HEK293 (cell line): ENCODE data around the gene SEPTIN14.
A peak's percentile ranks its signal among the peaks of the same experiment; 100 is the strongest.
"Not testable (repeated sequence)": the region's sequence is repeated elsewhere in the genome, so short reads cannot be mapped to it uniquely, and the experiment has no call there.

Experiments used
- CTCF ChIA-PET: fragments of 350-600 bp; formaldehyde crosslinking; extraction: SDS; loops from one replicate; lab custom pipeline; 2021; ENCODE audit warnings: antibody characterized with exemption; lab: Yijun Ruan, JAX
- POLR2A ChIA-PET: fragments of 300-600 bp; formaldehyde crosslinking; extraction: SDS; loops from one replicate; lab custom pipeline; 2020; ENCODE audit warnings: antibody characterized with exemption, inconsistent platforms; lab: Yijun Ruan, JAX
- H3K27ac ChIP-seq: fragments of 200-500 bp; sonication (Bioruptor generic); 2 replicates; pipeline ENCODE4 v1.5.1; 2014; ENCODE audit warnings: low read depth, low read length, control low read depth, inconsistent platforms; ENCODE audit errors: extremely low read depth
- H3K36me3 ChIP-seq, 2 experiments: fragments of 200-500 bp in 1 of 2; sonication (Bioruptor generic) in 1 of 2; 1 replicate in 1 of 2; 2 replicates in 1 of 2; pipeline ENCODE4 v1.5.1; 2014 to 2017; ENCODE audit warnings: inconsistent platforms in 2 of 2, low read length in 2 of 2; ENCODE audit not compliant: control insufficient read depth in 2 of 2, insufficient read depth in 1 of 2
- H3K4me1 ChIP-seq: fragments of 200-500 bp; sonication (Bioruptor generic); 2 replicates; pipeline ENCODE4 v1.5.1; 2014; ENCODE audit warnings: mild to moderate bottlenecking, low read length, inconsistent platforms; ENCODE audit not compliant: control insufficient read depth, insufficient read depth
- H3K4me3 ChIP-seq: 2 replicates; pipeline ENCODE4 v1.5.1; 2011; ENCODE audit warnings: low read depth, mild to moderate bottlenecking, control low read depth, low read length, moderate library complexity
- H3K9me3 ChIP-seq: fragments of 200-500 bp; sonication (Bioruptor generic); 2 replicates; pipeline ENCODE4 v1.5.1; 2014; ENCODE audit warnings: low read depth, low read length, inconsistent platforms; ENCODE audit not compliant: control insufficient read depth, insufficient read depth
- BCL11B ChIP-seq: fragments of 450-650 bp; formaldehyde crosslinking; IDR thresholded peaks from 2 replicates; pipeline ENCODE4 v1.5.1; 2016; ENCODE audit warnings: low read depth, missing biosample characterization, missing genetic modification characterization
- IKZF3 ChIP-seq: fragments of 450-650 bp; IDR thresholded peaks from 2 replicates; pipeline ENCODE4 v1.5.0; 2018; ENCODE audit warnings: missing biosample characterization, mild to moderate bottlenecking, missing genetic modification characterization, moderate library complexity
- KLF10 ChIP-seq: fragments of 450-650 bp; IDR thresholded peaks from 2 replicates; pipeline ENCODE4 v1.5.1; 2018; ENCODE audit warnings: missing biosample characterization, mild to moderate bottlenecking, missing genetic modification characterization
- SCRT2 ChIP-seq: fragments of 450-650 bp; formaldehyde crosslinking; IDR thresholded peaks from 2 replicates; pipeline ENCODE4 v1.5.1; 2016; ENCODE audit warnings: missing biosample characterization, missing genetic modification characterization
- ZBTB48 ChIP-seq: fragments of 450-650 bp; formaldehyde crosslinking; IDR thresholded peaks from 2 replicates; pipeline ENCODE4 v1.5.1; 2016; ENCODE audit warnings: missing biosample characterization, missing genetic modification characterization
- ZBTB49 ChIP-seq: fragments of 450-650 bp; formaldehyde crosslinking; IDR thresholded peaks from 2 replicates; pipeline ENCODE4 v1.5.1; 2016; ENCODE audit warnings: missing biosample characterization, missing genetic modification characterization, low read depth
- ZFHX2 ChIP-seq: fragments of 450-650 bp; formaldehyde crosslinking; conservative IDR thresholded peaks from 2 replicates; pipeline ENCODE4 v1.5.1; 2016; ENCODE audit warnings: missing biosample characterization, missing genetic modification characterization
- ZFP37 ChIP-seq: fragments of 450-650 bp; formaldehyde crosslinking; IDR thresholded peaks from 2 replicates; pipeline ENCODE4 v1.5.1; 2016; ENCODE audit warnings: missing biosample characterization, missing genetic modification characterization
- ZNF121 ChIP-seq: fragments of 450-650 bp; formaldehyde crosslinking; IDR thresholded peaks from 2 replicates; pipeline ENCODE4 v1.5.1; 2016; ENCODE audit warnings: missing biosample characterization, missing genetic modification characterization
- ZNF140 ChIP-seq: fragments of 450-650 bp; formaldehyde crosslinking; IDR thresholded peaks from 2 replicates; pipeline ENCODE4 v1.5.1; 2016; ENCODE audit warnings: missing biosample characterization, missing genetic modification characterization
- ZNF324 ChIP-seq: fragments of 450-650 bp; formaldehyde crosslinking; IDR thresholded peaks from 2 replicates; pipeline ENCODE4 v1.5.1; 2016; ENCODE audit warnings: missing biosample characterization, missing genetic modification characterization
- ZNF341 ChIP-seq: fragments of 450-650 bp; formaldehyde crosslinking; IDR thresholded peaks from 2 replicates; pipeline ENCODE4; 2016; ENCODE audit warnings: low read depth, missing biosample characterization, missing genetic modification characterization
- ZNF416 ChIP-seq: fragments of 450-650 bp; formaldehyde crosslinking; IDR thresholded peaks from 2 replicates; pipeline ENCODE4 v1.5.1; 2016; ENCODE audit warnings: missing biosample characterization, missing genetic modification characterization
- ZNF514 ChIP-seq: fragments of 450-650 bp; formaldehyde crosslinking; IDR thresholded peaks from 2 replicates; pipeline ENCODE4 v1.5.1; 2016; ENCODE audit warnings: missing biosample characterization, missing genetic modification characterization
- ZNF544 ChIP-seq: fragments of 450-650 bp; formaldehyde crosslinking; IDR thresholded peaks from 2 replicates; pipeline ENCODE4 v1.5.0; 2017; ENCODE audit warnings: missing biosample characterization, missing genetic modification characterization
- ZNF621 ChIP-seq: fragments of 450-650 bp; formaldehyde crosslinking; IDR thresholded peaks from 2 replicates; pipeline ENCODE4 v1.5.1; 2017; ENCODE audit warnings: missing biosample characterization, missing genetic modification characterization
- ZNF624 ChIP-seq: fragments of 450-650 bp; formaldehyde crosslinking; IDR thresholded peaks from 2 replicates; pipeline ENCODE4 v1.5.1; 2017; ENCODE audit warnings: missing biosample characterization, missing genetic modification characterization
- ZNF629 ChIP-seq: fragments of 450-650 bp; formaldehyde crosslinking; IDR thresholded peaks from 2 replicates; pipeline ENCODE4 v1.5.1; 2017; ENCODE audit warnings: missing biosample characterization, missing genetic modification characterization
- ZNF639 ChIP-seq: fragments of 450-650 bp; formaldehyde crosslinking; IDR thresholded peaks from 2 replicates; pipeline ENCODE4 v1.5.1; 2016; ENCODE audit warnings: missing biosample characterization, missing genetic modification characterization
- ZNF701 ChIP-seq: fragments of 450-650 bp; formaldehyde crosslinking; IDR thresholded peaks from 2 replicates; pipeline ENCODE4 v1.5.1; 2016; ENCODE audit warnings: missing biosample characterization, missing genetic modification characterization
- ZNF707 ChIP-seq: fragments of 450-650 bp; formaldehyde crosslinking; IDR thresholded peaks from 2 replicates; pipeline ENCODE4 v1.5.1; 2016; ENCODE audit warnings: missing biosample characterization, missing genetic modification characterization
- TF ChIP-seq, protein P1 (sequence below): fragments of 450-650 bp; formaldehyde crosslinking; IDR thresholded peaks from 2 replicates; pipeline ENCODE4 v1.5.1; 2016; ENCODE audit warnings: missing biosample characterization, missing genetic modification characterization

The SEPTIN14 gene

GRCh38 chr7:55888378-55888777 lies 25.8 kb upstream of the SEPTIN14 start:
- H3K4me1 ChIP-seq, H3K27ac ChIP-seq, H3K9me3 ChIP-seq, H3K36me3 ChIP-seq, CTCF ChIA-PET, POLR2A ChIA-PET: not testable (repeated sequence)
- H3K4me3 ChIP-seq: peak overlapping the region; percentile 57; the same call in 1 of the 2 replicates

DNA sequence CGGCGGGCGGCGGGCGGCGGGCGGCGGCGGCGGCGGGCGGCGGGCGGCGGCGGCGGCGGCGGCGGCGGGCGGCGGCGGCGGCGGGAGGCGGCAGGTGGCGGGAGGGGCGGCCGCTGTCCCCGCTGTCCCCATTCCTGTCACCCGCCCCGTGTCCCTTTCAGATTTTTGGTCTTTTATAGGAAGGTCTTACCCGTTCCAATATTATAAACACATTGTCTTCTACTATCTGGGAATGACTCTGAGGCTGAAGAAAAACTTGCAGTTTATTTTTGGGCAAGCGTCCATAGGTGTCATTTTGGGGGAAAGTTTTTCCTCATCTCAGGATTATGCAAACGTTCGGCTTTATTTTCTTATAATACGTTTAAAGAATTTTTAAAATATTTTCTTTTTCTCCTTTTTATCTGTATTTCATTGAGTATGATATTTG lies 25.3 kb upstream of the SEPTIN14 start:
- TF ChIP-seq ZNF341 (tag by site-specific recombination) (peak; percentile 91), ZFP37 (tag by site-specific recombination) (no peak)
- H3K9me3 ChIP-seq: no peaks in the 10 kb centered on the region
- H3K4me1 ChIP-seq: no peaks in the 10 kb centered on the region
- H3K36me3 ChIP-seq: no peaks in the 10 kb centered on the region; a peak in 1 of 3 replicates
- POLR2A ChIA-PET: no interaction called here
- H3K4me3 ChIP-seq: peak overlapping the region; percentile 57
- H3K27ac ChIP-seq: no peak overlapping the region
- CTCF ChIA-PET: no interaction called here

DNA sequence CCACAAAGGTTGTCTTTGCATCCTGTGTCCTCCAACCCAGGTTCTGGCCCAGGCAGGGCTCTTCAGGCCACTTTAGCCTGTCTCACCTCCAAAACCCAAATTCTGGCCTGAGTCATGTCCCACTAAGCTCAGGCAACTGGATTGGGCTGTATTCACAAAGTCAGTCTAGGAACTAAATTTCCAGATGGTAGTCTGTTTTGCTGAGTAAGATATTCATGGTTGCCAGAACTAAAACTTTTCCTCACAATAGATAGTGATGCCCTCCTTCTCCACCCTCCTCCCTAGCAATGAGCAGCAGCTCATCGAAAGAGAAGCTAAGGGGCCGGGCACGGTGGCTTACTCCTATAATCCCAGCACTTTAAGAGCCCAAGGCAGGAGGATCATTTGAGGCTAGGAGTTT lies 21.8 kb upstream of the SEPTIN14 start:
- TF ChIP-seq KLF10 (tag by site-specific recombination) (no peak), ZBTB48 (no peak), ZNF121 (tag by site-specific recombination) (no peak), ZNF621 (no peak), ZNF701 (no peak)
- H3K4me1 ChIP-seq: no peaks in the 10 kb centered on the region
- H3K4me3 ChIP-seq: no peak overlapping the region
- POLR2A ChIA-PET: no interaction called here
- H3K36me3 ChIP-seq: no peaks in the 10 kb centered on the region
- no peak overlapping the region for H3K27ac ChIP-seq
- no peaks in the 10 kb centered on the region for H3K9me3 ChIP-seq
- CTCF ChIA-PET: interaction anchor here (0.6 kb wide), 1 partner anchor 112 kb away, joined by 3 read pairs; no protein-coding TSS in a partner anchor

DNA sequence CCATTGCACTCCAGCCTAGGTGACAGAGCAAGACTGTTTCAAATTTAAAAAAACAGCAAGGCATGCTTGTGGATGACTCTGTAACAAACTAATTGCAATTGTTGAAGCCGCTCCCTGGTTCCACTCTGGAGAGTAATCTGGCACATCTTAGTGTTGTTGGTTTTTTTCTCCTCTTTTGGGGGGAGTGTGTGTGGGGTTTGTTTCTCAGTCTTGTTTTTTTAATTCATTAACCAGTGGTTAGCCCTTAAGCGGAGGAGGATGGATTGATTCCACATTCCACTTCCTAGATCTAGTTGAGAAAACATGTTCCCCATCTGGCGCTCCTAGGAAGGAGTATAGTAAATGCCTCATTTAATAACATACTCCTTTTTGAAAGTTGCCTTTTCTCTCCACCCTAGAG lies 16.1 kb upstream of the SEPTIN14 start:
- Histone ChIP-seq H3K36me3 (no peaks in the 10 kb centered on the region), H3K4me1 (no peaks in the 10 kb centered on the region), H3K4me3 (no peak overlapping the region), H3K9me3 (no peaks in the 10 kb centered on the region), H3K27ac (no peak overlapping the region)
- TF ChIP-seq ZNF140 (tag by site-specific recombination) (no peak), ZNF324 (no peak), ZNF514 (tag by site-specific recombination) (no peak), ZNF416 (tag by site-specific recombination) (no peak), ZFHX2 (tag by site-specific recombination) (no peak), ZNF624 (tag by site-specific recombination) (no peak), SCRT2 (tag by site-specific recombination) (no peak)
- POLR2A ChIA-PET: no interaction called here
- CTCF ChIA-PET: no interaction called here

GRCh38 chr7:55877308-55877707 lies 14.8 kb upstream of the SEPTIN14 start:
- no peak overlapping the region for H3K27ac ChIP-seq
- no peaks in the 10 kb centered on the region for H3K4me1 ChIP-seq
- H3K36me3 ChIP-seq: no peaks in the 10 kb centered on the region
- no peaks in the 10 kb centered on the region for H3K9me3 ChIP-seq
- no peak overlapping the region for H3K4me3 ChIP-seq
- POLR2A ChIA-PET: no interaction called here
- CTCF ChIA-PET: no interaction called here
- TF ChIP-seq ZNF707 (tag by site-specific recombination) (no peak), ZNF514 (tag by site-specific recombination) (no peak), ZNF324 (no peak), BCL11B (tag by site-specific recombination) (no peak), ZBTB49 (tag by site-specific recombination) (no peak), ZNF639 (tag by site-specific recombination) (no peak), ZNF416 (tag by site-specific recombination) (no peak), ZNF544 (tag by site-specific recombination) (no peak), ZNF629 (tag by site-specific recombination) (no peak), IKZF3 (tag by site-specific recombination) (no peak)
- TF ChIP-seq, protein P1, sequence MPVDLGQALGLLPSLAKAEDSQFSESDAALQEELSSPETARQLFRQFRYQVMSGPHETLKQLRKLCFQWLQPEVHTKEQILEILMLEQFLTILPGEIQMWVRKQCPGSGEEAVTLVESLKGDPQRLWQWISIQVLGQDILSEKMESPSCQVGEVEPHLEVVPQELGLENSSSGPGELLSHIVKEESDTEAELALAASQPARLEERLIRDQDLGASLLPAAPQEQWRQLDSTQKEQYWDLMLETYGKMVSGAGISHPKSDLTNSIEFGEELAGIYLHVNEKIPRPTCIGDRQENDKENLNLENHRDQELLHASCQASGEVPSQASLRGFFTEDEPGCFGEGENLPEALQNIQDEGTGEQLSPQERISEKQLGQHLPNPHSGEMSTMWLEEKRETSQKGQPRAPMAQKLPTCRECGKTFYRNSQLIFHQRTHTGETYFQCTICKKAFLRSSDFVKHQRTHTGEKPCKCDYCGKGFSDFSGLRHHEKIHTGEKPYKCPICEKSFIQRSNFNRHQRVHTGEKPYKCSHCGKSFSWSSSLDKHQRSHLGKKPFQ (tag by site-specific recombination): no peak
